ENCODE data around the gene LAMA2. TPM values are rescaled to one million over a fixed set of nuclear protein-coding genes. Genes with fewer than 3 reads are reported as not detected.

The LAMA2 gene
- total RNA-seq, 1 donor from 2014 or later, result 107 TPM

DNA sequence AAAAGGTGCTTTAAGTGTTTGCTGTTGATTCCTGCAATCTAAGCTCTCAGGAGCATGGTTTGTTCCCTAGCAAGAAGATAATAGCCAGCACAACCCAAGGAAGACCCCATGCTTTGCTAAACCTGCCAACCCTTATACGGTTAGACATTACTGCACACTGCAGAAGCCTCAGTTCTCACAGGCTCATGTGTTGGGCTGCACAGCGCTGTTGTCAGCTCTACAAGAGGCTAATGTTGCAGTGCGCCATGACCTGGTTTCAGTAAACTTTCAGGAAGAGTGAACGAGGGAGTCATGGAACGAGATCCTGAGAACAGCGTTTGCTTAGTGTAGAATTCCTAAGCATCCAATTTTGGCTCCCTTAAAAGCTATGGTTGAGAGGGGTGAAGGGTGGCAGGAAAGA lies 608.5 kb downstream of the LAMA2 start:
- DNase-seq (ENCODE audit: low spot score), result no peak

DNA sequence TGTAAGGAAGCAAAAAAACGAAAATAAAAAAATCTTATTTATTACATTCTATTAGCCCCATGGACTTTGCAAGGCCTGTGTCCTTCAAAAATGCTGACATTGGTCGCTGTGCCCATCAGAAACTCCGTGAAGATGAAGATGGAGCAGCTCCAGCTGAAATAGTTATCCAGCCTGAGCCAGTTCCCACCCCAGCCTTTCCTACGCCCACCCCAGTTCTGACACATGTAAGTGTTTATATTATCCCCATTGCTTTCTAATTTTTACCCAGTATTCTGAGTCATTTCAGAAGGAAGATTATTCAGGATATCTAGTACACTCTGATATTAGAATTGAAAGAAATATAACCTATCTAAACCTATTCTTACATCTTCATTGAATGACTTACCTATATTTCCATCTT lies 609.3 kb downstream of the LAMA2 start:
- no peak for DNase-seq (ENCODE audit: low spot score)

DNA sequence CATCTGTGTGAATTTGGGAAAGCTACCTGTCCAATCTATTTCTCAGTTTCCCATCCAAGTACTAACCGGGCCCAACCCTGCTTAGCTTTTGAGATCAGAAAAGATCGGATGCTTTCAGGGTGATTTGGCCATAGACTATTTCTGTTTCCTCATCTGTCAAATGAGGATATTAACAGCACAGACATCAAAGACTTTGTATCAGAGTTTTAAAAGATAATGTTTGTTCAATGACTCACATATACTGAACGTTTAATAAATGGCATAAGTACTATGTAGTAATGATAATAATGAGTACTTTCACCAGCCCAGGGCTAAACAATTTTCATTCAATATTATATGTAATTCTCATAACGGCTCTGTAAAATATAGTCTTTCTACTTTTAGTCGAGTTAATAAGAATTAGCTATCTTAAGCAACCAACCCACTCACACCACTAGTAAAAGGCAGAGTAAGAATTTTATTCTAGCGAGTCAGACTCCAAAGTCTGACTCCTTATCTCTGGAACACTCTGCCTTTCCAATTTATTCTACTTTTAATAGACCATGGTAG lies 610.5 kb downstream of the LAMA2 start:
- no peak for DNase-seq (ENCODE audit: low spot score)

DNA sequence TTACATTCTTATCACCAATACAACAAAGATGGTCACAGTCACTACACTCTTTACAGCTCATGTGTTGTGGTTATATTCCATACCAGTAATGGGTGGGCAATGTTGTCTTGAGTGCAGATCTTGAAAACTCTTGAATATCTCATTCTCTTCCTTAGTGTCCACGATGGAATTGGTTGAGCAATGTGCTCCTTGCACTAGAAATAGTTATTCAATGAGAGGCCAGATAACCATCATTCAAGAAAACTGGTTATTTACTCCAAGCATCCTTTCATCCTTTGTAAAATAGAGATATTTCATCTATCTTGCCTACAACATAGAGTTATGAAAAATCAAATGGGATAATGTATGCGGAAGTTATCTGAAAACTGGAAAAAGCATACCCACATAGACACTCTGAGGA lies 611.2 kb downstream of the LAMA2 start:
- DNase-seq (ENCODE audit: low spot score), result no peak

GRCh38 chr6:129494586-129494985 lies 611.6 kb downstream of the LAMA2 start:
- DNase-seq (ENCODE audit: low spot score), result no peak

DNA sequence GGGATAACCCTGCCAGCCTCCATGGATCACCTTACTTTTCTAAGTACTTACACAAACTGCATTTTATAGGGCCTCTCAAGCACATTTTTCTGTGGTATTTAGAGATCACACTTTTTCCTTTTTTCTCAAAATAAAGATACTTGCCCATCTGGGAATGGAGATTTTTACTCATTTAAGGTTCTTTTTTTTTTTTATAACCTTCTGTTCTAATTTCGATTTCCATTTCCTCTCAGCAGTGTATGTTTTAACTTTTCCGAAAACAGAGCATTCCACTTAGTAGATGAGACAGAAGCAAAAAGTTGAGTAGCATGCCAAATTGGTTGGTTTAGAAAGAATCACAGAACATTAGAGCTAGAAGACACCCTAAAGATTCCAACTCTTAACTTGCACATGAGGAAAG lies 612.7 kb downstream of the LAMA2 start:
- no peak for DNase-seq (ENCODE audit: low spot score)

DNA sequence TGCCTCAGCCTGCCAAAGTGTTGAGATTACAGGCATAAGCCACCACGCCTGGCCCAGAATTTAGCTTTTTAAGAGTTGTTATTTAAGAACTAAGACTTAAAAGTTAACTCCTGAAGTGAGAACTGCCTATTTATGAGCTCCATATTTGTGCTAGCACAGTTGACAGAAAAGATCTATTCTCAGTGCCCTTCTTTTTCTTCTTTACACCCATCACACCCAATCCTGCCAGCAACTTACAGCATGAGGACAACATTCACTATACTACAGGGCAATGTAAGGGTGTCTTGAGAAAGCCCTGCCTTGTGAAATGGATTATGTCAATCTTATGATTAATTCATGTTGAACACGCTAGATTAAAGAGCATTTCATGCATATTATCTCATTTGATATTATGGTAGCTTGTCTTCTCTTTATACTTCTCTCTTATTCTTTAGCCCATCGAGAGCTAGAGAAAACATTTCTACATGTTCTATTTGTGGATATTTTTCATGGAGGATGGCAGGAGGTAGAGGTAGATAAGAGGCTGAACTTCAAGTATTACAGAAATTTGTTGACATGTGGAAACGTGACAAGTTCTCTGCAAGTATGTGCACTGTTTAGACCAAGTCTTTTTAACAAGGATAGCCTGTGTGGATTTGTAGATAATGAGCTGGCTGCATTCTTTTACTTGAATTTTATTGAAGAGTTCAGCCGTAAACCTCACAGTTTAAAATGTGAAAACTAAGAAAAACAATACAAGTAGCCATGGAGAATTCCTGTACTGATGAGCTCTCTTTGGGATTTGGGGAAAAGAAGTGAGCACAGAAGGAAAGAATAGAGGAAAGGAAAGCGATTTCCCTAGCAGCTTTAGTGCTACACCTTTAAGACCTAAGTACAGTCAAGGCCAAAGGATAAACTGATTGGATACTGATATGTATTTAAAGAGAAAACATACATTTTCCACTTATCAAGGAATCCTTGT lies 614.8 kb downstream of the LAMA2 start:
- DNase-seq (ENCODE audit: low spot score), result no peak

DNA sequence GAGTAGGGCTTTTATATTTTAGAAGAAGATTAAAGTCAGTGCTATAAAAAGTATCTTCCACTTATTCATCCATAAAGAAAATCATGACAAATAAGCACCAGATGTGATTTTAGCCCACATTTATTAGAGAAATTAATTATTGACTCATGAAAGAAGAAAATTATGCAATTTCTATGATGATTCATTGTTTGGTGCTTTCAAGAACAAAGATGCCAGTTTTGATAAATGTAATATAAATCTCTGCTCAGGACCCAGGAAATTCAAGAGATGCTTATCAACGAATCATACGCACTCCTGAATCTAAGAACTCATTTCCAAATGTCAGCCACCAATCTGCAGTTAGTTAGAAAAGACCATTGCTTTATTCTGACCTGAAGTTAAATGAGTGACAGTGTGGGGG lies 615.6 kb downstream of the LAMA2 start:
- no peak for DNase-seq (ENCODE audit: low spot score)

GRCh38 chr6:129498950-129499842 lies 616.3 kb downstream of the LAMA2 start:
- peak; percentile 64 for DNase-seq (ENCODE audit: low spot score)

DNA sequence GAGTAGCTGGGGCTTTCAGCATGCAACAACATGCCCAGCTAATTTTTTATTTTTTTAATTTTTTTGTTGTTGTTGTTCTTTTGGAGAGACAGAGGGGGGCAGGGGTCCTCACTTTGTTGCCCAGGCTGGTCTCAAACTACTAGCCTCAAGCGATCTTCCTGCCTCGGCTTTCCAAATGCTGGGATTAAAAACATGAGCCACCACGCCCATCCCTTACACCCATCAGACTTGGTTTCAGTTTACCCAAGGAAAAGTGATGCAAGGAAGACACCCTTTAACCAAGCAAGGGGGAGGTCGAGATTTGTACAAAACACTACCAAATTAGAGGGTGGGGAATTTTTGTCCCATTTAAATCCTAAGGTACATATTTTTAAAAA lies 616.9 kb downstream of the LAMA2 start:
- DNase-seq (ENCODE audit: low spot score), result no peak

GRCh38 chr6:129500958-129501739 lies 618.2 kb downstream of the LAMA2 start:
- peak; percentile 93 for DNase-seq (ENCODE audit: low spot score)

- DNase-seq (ENCODE audit: low spot score), result no peak
Observed at GRCh38 chr6:129501740-129502660, 619.1 kb downstream of the LAMA2 start.

GRCh38 chr6:129504456-129504855 lies 621.5 kb downstream of the LAMA2 start:
- no peak for DNase-seq (ENCODE audit: low spot score)

DNA sequence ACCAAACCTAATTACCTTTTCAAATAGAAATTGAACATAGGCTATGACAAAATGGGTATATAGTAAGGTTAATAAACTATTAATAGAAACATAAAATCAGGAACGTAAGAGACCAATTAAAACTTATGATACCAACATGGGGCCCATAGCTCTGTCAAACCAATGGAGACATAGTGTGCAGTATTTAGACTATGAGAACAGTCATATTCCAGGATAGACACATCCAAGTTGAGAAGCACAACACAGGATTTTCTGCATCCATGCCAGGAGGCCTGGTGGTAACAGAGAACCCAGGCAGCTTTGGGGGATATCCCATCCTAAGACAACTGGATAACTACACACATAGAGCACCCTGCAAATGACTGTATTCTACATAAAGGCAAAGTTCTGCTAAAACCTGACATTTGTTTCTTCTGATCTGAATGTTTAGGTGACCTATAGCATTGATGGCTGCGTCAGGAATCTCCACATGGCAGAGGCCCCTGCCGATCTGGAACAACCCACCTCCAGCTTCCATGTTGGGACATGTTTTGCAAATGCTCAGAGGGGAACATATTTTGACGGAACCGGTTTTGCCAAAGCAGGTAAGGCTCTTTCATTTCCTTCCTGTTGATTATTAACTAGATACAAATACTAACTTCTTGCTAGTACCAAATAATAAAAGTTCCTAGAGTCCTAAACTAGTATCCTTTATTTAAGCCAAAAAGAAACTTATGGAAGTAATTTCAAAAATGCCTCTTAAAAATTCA lies 624.3 kb downstream of the LAMA2 start:
- DNase-seq (ENCODE audit: low spot score), result peak; percentile 40

- DNase-seq (ENCODE audit: low spot score), result no peak
Observed at GRCh38 chr6:129507846-129508245, 624.9 kb downstream of the LAMA2 start.

- DNase-seq (ENCODE audit: low spot score), result no peak
Observed at GRCh38 chr6:129508477-129509145, 625.7 kb downstream of the LAMA2 start.

DNA sequence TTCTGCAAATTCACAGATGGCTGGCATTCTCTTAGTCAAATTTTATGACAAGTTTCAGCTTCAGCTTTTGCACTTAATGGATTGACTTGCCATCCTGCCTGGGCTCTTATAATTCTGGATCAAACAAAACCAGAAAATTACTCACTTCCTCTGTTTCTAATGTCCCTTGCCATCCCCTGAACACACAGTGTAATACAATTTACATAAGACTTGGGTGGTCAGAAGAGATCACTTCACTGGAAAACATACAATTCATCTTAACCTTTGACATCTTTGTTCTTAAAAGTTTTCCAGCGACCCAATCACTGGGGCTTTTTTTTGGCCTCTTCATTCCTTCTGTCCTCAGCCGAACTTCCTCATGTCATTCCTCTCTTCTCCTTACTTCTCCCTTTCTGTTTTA lies 628.0 kb downstream of the LAMA2 start:
- DNase-seq (ENCODE audit: low spot score), result no peak

DNA sequence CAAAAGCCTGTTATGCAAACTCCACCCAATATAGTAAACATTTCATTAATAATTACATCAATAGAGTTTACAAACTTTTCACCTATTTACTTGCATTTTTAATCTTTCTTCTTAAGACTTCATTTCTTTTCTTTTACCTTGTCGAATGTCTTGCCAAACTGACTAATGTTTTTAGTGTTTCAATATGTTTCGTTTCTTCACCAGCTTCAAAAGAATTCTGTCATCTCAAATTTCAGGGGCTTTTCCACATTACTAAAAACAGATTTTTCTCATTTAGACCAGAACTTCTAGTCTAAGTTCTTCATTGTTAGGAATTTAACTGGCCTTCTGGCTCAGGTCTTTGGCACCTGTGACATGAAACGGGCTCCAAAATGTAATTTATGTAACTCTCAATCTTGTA lies 630.5 kb downstream of the LAMA2 start:
- DNase-seq (ENCODE audit: low spot score), result no peak

- no peak for DNase-seq (ENCODE audit: low spot score)
Observed at GRCh38 chr6:129515004-129515403, 632.1 kb downstream of the LAMA2 start.

Data from umbilical cord (tissue), 2 donors.